Measurements from ENCODE around the gene TNFRSF21.

TNFRSF21 gene

GRCh38 chr6:47245745-47246371, 63.8 kb downstream of the TNFRSF21 start:
- TF ChIP-seq CTCF (IDR thresholded peaks at IDR 0.05; ENCODE audit: low read depth, low read length) (no peak), MAX (IDR thresholded peaks at IDR 0.05; ENCODE audit: low read depth, low read length) (peak; percentile 64), MYC (IDR thresholded peaks at IDR 0.05; ENCODE audit: low read depth, low read length) (peak; percentile 49; the same call in 1 of the 2 replicates)
- DNase-seq (ENCODE audit: low read depth) = peak; percentile 83
- H3K4me3 ChIP-seq (ENCODE audit: low read depth, low read length) = no peak overlapping the region

GRCh38 chr6:47242483-47243386, 67.0 kb downstream of the TNFRSF21 start:
- peak overlapping the region; percentile 42 for H3K4me3 ChIP-seq (ENCODE audit: low read depth, low read length)
- TF ChIP-seq CTCF (IDR thresholded peaks at IDR 0.05; ENCODE audit: low read depth, low read length) = no peak
- TF ChIP-seq POLR2A (IDR thresholded peaks at IDR 0.05; ENCODE audit: extremely low read depth, insufficient read length) = no peak
- TF ChIP-seq MYC (IDR thresholded peaks at IDR 0.05; ENCODE audit: low read depth, low read length) = no peak
- no peak for TF ChIP-seq MAX (IDR thresholded peaks at IDR 0.05; ENCODE audit: low read depth, low read length)
- DNase-seq (ENCODE audit: low read depth) = peak; percentile 99

GRCh38 chr6:47241742-47242482, 67.8 kb downstream of the TNFRSF21 start:
- TF ChIP-seq MYC (IDR thresholded peaks at IDR 0.05; ENCODE audit: low read depth, low read length) (no peak), CTCF (IDR thresholded peaks at IDR 0.05; ENCODE audit: low read depth, low read length) (no peak), POLR2A (IDR thresholded peaks at IDR 0.05; ENCODE audit: extremely low read depth, insufficient read length) (no peak), MAX (IDR thresholded peaks at IDR 0.05; ENCODE audit: low read depth, low read length) (no peak)
- H3K4me3 ChIP-seq (ENCODE audit: low read depth, low read length) = no peak overlapping the region
- peak; percentile 38 for DNase-seq (ENCODE audit: low read depth)

GRCh38 chr6:47240277-47240890, 69.3 kb downstream of the TNFRSF21 start:
- TF ChIP-seq MAX (IDR thresholded peaks at IDR 0.05; ENCODE audit: low read depth, low read length) (no peak), MYC (IDR thresholded peaks at IDR 0.05; ENCODE audit: low read depth, low read length) (no peak), CTCF (IDR thresholded peaks at IDR 0.05; ENCODE audit: low read depth, low read length) (no peak), POLR2A (IDR thresholded peaks at IDR 0.05; ENCODE audit: extremely low read depth, insufficient read length) (no peak)
- no peak overlapping the region for H3K4me3 ChIP-seq (ENCODE audit: low read depth, low read length)
- DNase-seq (ENCODE audit: low read depth) = no peak

- TF ChIP-seq CTCF (IDR thresholded peaks at IDR 0.05; ENCODE audit: low read depth, low read length) (no peak), POLR2A (IDR thresholded peaks at IDR 0.05; ENCODE audit: extremely low read depth, insufficient read length) (no peak), MYC (IDR thresholded peaks at IDR 0.05; ENCODE audit: low read depth, low read length) (no peak), MAX (IDR thresholded peaks at IDR 0.05; ENCODE audit: low read depth, low read length) (no peak)
- no peak for DNase-seq (ENCODE audit: low read depth)
- no peak overlapping the region for H3K4me3 ChIP-seq (ENCODE audit: low read depth, low read length)
Measured at GRCh38 chr6:47239546-47239945, 70.2 kb downstream of the TNFRSF21 start.

Data from NB4 (cell line).